K562 (cell line): ENCODE measurements around the gene SPPL3. TPM values are rescaled to one million over a fixed set of nuclear protein-coding genes. Genes with fewer than 3 reads are reported as not detected.

ENCODE experiments used
- ATAC-seq: fragments of 200-7000 bp; cut with Tn5 transposase; 3 replicates; pipeline ENCODE4 v1.9.1; 2020; ENCODE audit warnings: moderate library complexity
- BruUV-seq: library from RNA; stranded (reverse); fragments of 400-500 nt; replicated peaks from 2 replicates; lab custom pipeline; 2021; lab: Mats Ljungman, UMichigan
- CTCF ChIA-PET: fragments of 300-600 bp; formaldehyde crosslinking; extraction: SDS; loops from one replicate; lab custom pipeline; 2021; ENCODE audit warnings: low intra/inter-chr PET ratio; lab: Yijun Ruan, JAX
- POLR2A ChIA-PET: fragments of 300-600, 350-650 bp; sonication (Branson Sonifier 250); formaldehyde crosslinking; extraction: SDS; loops from one replicate; lab custom pipeline; 2021; ENCODE audit warnings: antibody characterized with exemption, inconsistent platforms; lab: Yijun Ruan, JAX
- DNase-seq, 4 experiments: peaks; one replicate each; pipeline versions ENCODE4 v3.0.0 to v3.0.0-alpha.2; 2011 to 2018; ENCODE audit warnings: low spot score in 3 of 4, mixed read lengths in 3 of 4; ENCODE audit errors: extremely low read depth in 1 of 4
- FAIRE-seq: peaks from 2 replicates; lab custom pipeline; 2011; peaks lifted over from hg19 to GRCh38; lab: Jason Lieb, UNC
- H2AFZ ChIP-seq: 2 replicates; pipeline ENCODE4 v1.6.0; 2011; ENCODE audit warnings: low read depth, low read length, control low read depth, inconsistent platforms
- H3K27ac ChIP-seq: fragments of 200-600 bp; 3 replicates; pipeline ENCODE4 v1.8.0; 2011; ENCODE audit warnings: low read depth, mild to moderate bottlenecking, control low read depth, inconsistent platforms, low read length, moderate library complexity, mixed read lengths; ENCODE audit errors: extremely low read depth
- H3K27me3 ChIP-seq, 2 experiments: fragments of 300-600 bp in 1 of 2; 2 replicates in 1 of 2; 3 replicates in 1 of 2; pipeline versions ENCODE4 v1.6.0 to v1.8.0; 2011; ENCODE audit warnings: inconsistent platforms in 2 of 2, low read length in 2 of 2, mild to moderate bottlenecking in 1 of 2, mixed read lengths in 1 of 2, moderate library complexity in 1 of 2; ENCODE audit not compliant: control insufficient read depth in 2 of 2, insufficient read depth in 2 of 2
- H3K36me3 ChIP-seq: fragments of 300-600 bp; 3 replicates; pipeline ENCODE4 v1.8.0; 2011; ENCODE audit warnings: mild to moderate bottlenecking, low read length, inconsistent platforms; ENCODE audit not compliant: control insufficient read depth, insufficient read depth
- H3K4me1 ChIP-seq, 2 experiments: fragments of 200-600 bp in 1 of 2; replicated peaks in 1 of 2; 2 replicates in 1 of 2; 3 replicates in 1 of 2; pipeline versions ENCODE4 v1.5.1 to v1.8.0; 2011; ENCODE audit warnings: inconsistent platforms in 2 of 2, low read length in 2 of 2, mild to moderate bottlenecking in 1 of 2, mixed read lengths in 1 of 2, moderate library complexity in 1 of 2; ENCODE audit not compliant: control insufficient read depth in 2 of 2, insufficient read depth in 2 of 2
- H3K4me2 ChIP-seq: 2 replicates; pipeline ENCODE4 v1.6.1; 2011; ENCODE audit warnings: low read length, control low read depth, inconsistent platforms, mixed read lengths; ENCODE audit not compliant: insufficient read depth
- H3K4me3 ChIP-seq: fragments of 200-600 bp; sonication (generic), shearing (Covaris generic); 2 replicates; pipeline ENCODE4 v1.5.1; 2016; ENCODE audit warnings: control low read depth, inconsistent platforms
- H3K79me2 ChIP-seq: fragments of 200-600 bp; 3 replicates; pipeline ENCODE4 v1.8.0; 2011; ENCODE audit warnings: low read length, inconsistent platforms; ENCODE audit not compliant: control insufficient read depth, insufficient read depth
- H3K9ac ChIP-seq, 2 experiments: 2 replicates each; pipeline versions ENCODE4 v1.6.0 to v1.6.1; 2011; ENCODE audit warnings: low read depth in 2 of 2, low read length in 2 of 2, control low read depth in 1 of 2, inconsistent platforms in 1 of 2, mild to moderate bottlenecking in 1 of 2, mixed read lengths in 1 of 2; ENCODE audit not compliant: insufficient read depth in 1 of 2
- H3K9me1 ChIP-seq: one replicate; pipeline ENCODE4 v1.6.0; 2011; ENCODE audit warnings: inconsistent platforms, mild to moderate bottlenecking, low read length, moderate library complexity; ENCODE audit not compliant: control insufficient read depth, insufficient read depth
- H3K9me3 ChIP-seq: replicated peaks from 2 replicates; pipeline ENCODE4 v1.5.1; 2011; ENCODE audit warnings: low read depth, low read length, inconsistent platforms; ENCODE audit not compliant: control insufficient read depth, insufficient read depth
- H4K20me1 ChIP-seq: replicated peaks from 2 replicates; pipeline ENCODE4 v1.6.1; 2011; ENCODE audit warnings: low read length, inconsistent platforms, mixed read lengths; ENCODE audit not compliant: control insufficient read depth, insufficient read depth
- BCLAF1 ChIP-seq, 2 experiments: fragments of 450-650 bp in 1 of 2; IDR thresholded peaks; 2 replicates each; pipeline ENCODE4 v1.6.1; 2011 to 2017; ENCODE audit warnings: low read depth in 2 of 2, antibody characterized with exemption in 1 of 2, borderline replicate concordance in 1 of 2, low read length in 1 of 2, mild to moderate bottlenecking in 1 of 2, mixed read lengths in 1 of 2; ENCODE audit not compliant: control insufficient read depth in 1 of 2
- JUN ChIP-seq, 2 experiments: sonication (generic) in 1 of 2; formaldehyde crosslinking in 1 of 2; IDR thresholded peaks; 2 replicates each; pipeline versions ENCODE4 v1.6.1 to v1.8.0; 2012 to 2022; ENCODE audit warnings: borderline replicate concordance in 2 of 2, mild to moderate bottlenecking in 2 of 2, improper control_type of control experiment in 1 of 2, low read depth in 1 of 2, low read length in 1 of 2, missing genetic modification reagents in 1 of 2
- PREB ChIP-seq: sonication (generic); formaldehyde crosslinking; IDR thresholded peaks from 2 replicates; pipeline ENCODE4 v1.8.1; 2023; ENCODE audit warnings: mild to moderate bottlenecking, missing genetic modification reagents
- TOE1 ChIP-seq, 2 experiments: fragments of 450-650 bp in 1 of 2; sonication (generic) in 1 of 2; formaldehyde crosslinking in 1 of 2; IDR thresholded peaks; 2 replicates each; pipeline versions ENCODE4 v1.7.1 to v1.8.0; 2016 to 2022; ENCODE audit warnings: borderline replicate concordance in 2 of 2, mild to moderate bottlenecking in 2 of 2, antibody characterized with exemption in 1 of 2, inconsistent platforms in 1 of 2, low read depth in 1 of 2, missing genetic modification reagents in 1 of 2, moderate library complexity in 1 of 2
- TRIM28 ChIP-seq: fragments of 450-650 bp; IDR thresholded peaks from 2 replicates; pipeline ENCODE4 v1.6.1; 2017
- WHSC1 ChIP-seq: IDR thresholded peaks from one replicate; pipeline ENCODE4 v1.6.1; 2012; ENCODE audit warnings: low read length, control low read depth, inconsistent platforms
- ZBED1 ChIP-seq: IDR thresholded peaks from 2 replicates; pipeline ENCODE4 v1.6.1; 2014
- ZNF263 ChIP-seq: sonication (generic); formaldehyde crosslinking; IDR thresholded peaks from 2 replicates; pipeline ENCODE4 v1.8.0; 2022; ENCODE audit warnings: mild to moderate bottlenecking, missing genetic modification reagents, borderline replicate concordance
- ZNF785 ChIP-seq: fragments of 250-450 bp; sonication (Bioruptor Pico); IDR thresholded peaks from 2 replicates; pipeline ENCODE4 v1.4.0; 2020; ENCODE audit warnings: mild to moderate bottlenecking
- in situ Hi-C: fragments of 300-500 bp; cut with MboI; formaldehyde crosslinking; loops from 4 replicates; pipeline ENCODE4 v1.15.0; 2018; ENCODE audit warnings: inconsistent platforms, mixed read lengths
- intact Hi-C: fragments of 100-400 bp; cut with micrococcal nuclease; formaldehyde crosslinking; loops from 2 replicates; pipeline ENCODE4 v1.14.2; 2022
- polyA plus RNA-seq, 8 experiments: library from polyadenylated mRNA; depleted of rRNA in 4 of 8; stranded (reverse) in 5 of 8; unstranded in 3 of 8; fragments of >200 nt; fragmentation: Nextera tagmentation in 2 of 8; fragmentation: Illumina TruSeq in 1 of 8; extraction: Ambion mirVana in 2 of 8; extraction: Trizol in 1 of 8; gene quantifications; 2 replicates each; pipeline versions ENCODE4 v1.2.1 to v1.2.3, GENCODE V29; 2011 to 2014; ENCODE audit warnings: inconsistent platforms in 1 of 8, missing spikeins in 1 of 8
- total RNA-seq, 7 experiments: library from RNA; depleted of rRNA in 6 of 7; stranded (reverse); fragments of >200 nt in 6 of 7; fragmentation: Illumina TruSeq in 2 of 7; extraction: Trizol in 2 of 7; gene quantifications; 2 replicates each; pipeline versions ENCODE4 v1.2.1 to v1.2.3, GENCODE V29; 2011 to 2021; ENCODE audit warnings: low replicate concordance in 1 of 7

Gene SPPL3
- total and polyA plus RNA-seq, 9 of the 15 experiments (the other 6 are each of a cell fraction or from before 2014, with no cell fraction given), result 2.9 to 32.1 (median 7.1) TPM

GRCh38 chr12:120754792-120755191 lies 149.4 kb downstream of the SPPL3 start:
- H4K20me1 ChIP-seq, result no peaks in the 10 kb centered on the region
- H3K9me3 ChIP-seq, result no peaks in the 10 kb centered on the region
- H3K27me3 ChIP-seq, result no peaks in the 10 kb centered on the region
- POLR2A ChIA-PET, result interaction anchor here (0.6 kb wide), 1 partner anchor 41 kb away, joined by 3 read pairs; no protein-coding TSS in a partner anchor
- H3K36me3 ChIP-seq, result no peaks in the 10 kb centered on the region
- no peak overlapping the region for H2AFZ ChIP-seq
- H3K4me1 ChIP-seq, result peaks cover 3 to 8% of the 10 kb centered on the region in 2 experiments; a peak in 3 of 5 replicates
- no peak overlapping the region for H3K4me3 ChIP-seq
- H3K9ac ChIP-seq, result no peak overlapping the region
- intact Hi-C loops (no loop called here), in situ Hi-C loops (no loop called here)
- DNase-seq, result no peak
- FAIRE-seq, result no peak
- no peaks in the 10 kb centered on the region for H3K79me2 ChIP-seq
- no peaks in the 10 kb centered on the region for H3K9me1 ChIP-seq
- BruUV-seq, result no TSS peak
- H3K4me2 ChIP-seq, result no peak overlapping the region
- CTCF ChIA-PET, result no interaction called here
- no peak for ATAC-seq
- no peak overlapping the region for H3K27ac ChIP-seq
- TF ChIP-seq PREB (CRISPR knock-in tag) (no peak), ZBED1 (no peak), TOE1 (IDR thresholded peaks at IDR 0.05; ENCODE audit: borderline replicate concordance) (no peak), TOE1 (CRISPR knock-in tag; IDR thresholded peaks at IDR 0.05; ENCODE audit: borderline replicate concordance, low read depth) (no peak), JUN (IDR thresholded peaks at IDR 0.05; ENCODE audit: borderline replicate concordance, low read depth, low read length) (no peak), JUN (CRISPR knock-in tag; IDR thresholded peaks at IDR 0.05; ENCODE audit: borderline replicate concordance) (no peak), ZNF263 (no peak), ZNF785 (CRISPR knock-in tag) (no peak), TRIM28 (no peak), WHSC1 (no peak), BCLAF1 (IDR thresholded peaks at IDR 0.05; ENCODE audit: borderline replicate concordance in 1 of 2, control insufficient read depth in 1 of 2, low read depth in 2 of 2, low read length in 1 of 2) (no peak)
